Ammon's horn (tissue), 1 donor: ENCODE results near the gene OR6C68.
"Not testable (repeated sequence)": the region's sequence is repeated elsewhere in the genome, so short reads cannot be mapped to it uniquely, and the experiment has no call there.

Experiments
- DNase-seq: peaks from one replicate; pipeline ENCODE4 v3.0.0-alpha.2; 2016; ENCODE audit warnings: low spot score

Gene OR6C68

GRCh38 chr12:55492078-55492477, at the start of gene OR6C68:
Gene OR6C68, plus strand, starts transcription at chr12:55492378. Its CDS starts 0 bp downstream, at chr12:55492378.
- no peak for DNase-seq

DNA sequence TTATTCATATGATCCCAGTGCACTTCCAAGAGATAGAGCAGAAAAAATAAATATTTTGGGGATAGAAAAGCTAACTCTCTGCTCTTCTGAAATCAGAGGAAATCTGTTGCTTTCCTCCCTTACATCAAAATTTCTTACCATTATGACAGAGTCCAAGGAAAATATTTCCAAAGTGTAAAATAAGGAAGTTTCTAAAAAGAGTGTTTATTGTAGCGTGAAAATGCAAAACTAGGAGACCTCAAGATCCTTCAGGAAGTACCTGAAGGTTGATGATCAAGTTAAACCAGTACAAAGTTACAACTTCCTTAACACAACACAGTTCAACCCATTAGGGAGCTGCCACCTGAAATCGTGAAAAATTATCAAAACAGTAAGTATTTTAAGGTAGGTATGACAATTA, 48.4 kb upstream of the OR6C68 start, which contains the start of gene OR6C2:
Gene OR6C2 (plus strand): TSS at position 301 of the 400 bp plus-strand sequence. CDS start 8,138 bp downstream, outside the sequence.
- no peak for DNase-seq

DNA sequence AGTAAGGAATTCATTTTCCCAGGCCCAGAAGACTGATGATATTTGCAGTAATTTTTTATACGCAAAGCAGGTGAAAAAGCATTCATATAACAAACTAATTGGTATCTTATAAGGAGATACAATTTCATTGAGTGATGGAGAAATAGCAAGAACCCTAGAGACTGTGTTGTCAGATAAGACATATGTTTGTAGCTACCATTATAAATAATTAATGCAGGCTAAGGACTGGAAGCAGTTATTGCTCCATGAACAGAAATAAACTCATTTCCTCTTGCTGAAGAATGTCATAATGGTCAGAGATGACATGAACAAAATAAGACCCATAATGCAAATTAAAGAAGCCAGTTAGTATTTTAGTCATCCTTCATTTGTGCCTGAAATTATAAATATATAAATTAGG, 46.8 kb upstream of the OR6C68 start:
- no peak for DNase-seq

DNA sequence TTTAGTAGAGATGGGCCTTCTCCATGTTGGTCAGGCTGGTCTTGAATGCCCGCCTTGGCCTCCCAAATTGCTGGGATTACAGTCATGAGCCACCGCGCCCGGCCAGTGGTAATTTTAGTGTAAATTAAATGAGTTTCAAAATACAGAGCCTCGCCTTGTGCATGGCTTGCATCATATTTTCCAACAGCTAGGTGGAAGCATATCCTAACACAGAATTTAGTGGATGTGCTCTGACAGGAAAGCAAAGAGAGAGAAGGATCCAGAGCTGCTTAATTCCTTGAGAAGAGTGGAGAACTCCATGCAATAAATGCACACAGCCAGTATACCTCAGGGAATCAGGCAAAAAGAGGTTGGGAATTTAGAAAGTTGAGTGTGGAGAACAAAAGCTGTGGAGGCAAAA, 45.9 kb upstream of the OR6C68 start:
- peak; percentile 2 for DNase-seq

- no peak for DNase-seq
Observed at GRCh38 chr12:55448825-55449224, 43.4 kb upstream of the OR6C68 start.

DNA sequence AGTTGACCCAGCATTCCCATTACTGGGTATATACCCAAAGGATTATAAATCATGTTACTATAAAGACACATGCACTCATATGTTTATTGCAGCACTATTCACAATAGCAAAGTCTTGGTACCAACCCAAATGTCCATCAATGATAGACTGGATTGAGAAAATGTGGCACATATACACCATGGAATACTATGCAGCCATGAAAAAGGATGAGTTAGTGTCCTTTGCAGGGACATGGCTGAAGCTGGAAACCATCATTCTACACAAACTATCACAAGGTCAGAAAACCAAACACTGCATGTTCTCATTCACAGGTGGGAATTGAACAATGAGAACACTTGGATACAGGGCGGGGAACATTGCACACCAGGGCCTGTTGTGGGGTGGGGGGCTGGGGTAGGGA, 27.3 kb upstream of the OR6C68 start:
- DNase-seq = not testable (repeated sequence)

DNA sequence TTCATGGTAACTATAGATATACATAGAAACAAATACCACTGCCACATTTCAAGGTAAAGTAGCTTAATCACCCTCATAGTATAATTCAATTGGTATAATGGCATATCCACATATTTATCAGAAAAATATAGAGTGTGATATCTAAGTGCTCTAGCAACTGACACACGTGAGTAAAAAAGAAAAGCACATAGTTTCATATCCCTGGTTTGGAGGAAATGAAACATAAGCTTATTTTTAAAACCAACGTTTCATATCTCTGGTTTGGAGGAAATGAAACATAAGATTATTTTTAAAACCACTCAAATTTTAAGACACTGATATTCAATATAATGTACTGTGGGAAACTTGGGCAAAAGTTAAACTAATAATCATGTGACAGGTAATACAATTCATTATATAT, 24.3 kb upstream of the OR6C68 start:
- no peak for DNase-seq

DNA sequence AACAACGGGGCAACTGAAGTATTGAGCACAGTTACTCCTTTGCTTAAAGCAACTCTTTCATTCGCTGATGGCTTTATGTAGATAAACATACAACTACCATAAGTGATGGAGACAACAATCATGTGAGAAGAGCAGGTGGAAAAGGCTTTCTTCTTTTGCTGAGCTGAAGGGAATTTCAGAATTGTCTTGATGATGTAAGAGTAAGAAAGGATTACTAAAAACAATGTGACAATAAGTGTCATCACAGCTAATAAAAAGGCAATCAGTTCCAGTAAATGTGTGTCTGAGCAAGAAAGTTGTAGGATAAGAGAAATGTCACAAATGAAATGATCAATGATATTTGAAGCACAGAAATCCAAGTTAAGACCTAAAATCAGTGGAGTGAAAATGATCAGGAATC, 22.9 kb upstream of the OR6C68 start:
- DNase-seq = no peak

DNA sequence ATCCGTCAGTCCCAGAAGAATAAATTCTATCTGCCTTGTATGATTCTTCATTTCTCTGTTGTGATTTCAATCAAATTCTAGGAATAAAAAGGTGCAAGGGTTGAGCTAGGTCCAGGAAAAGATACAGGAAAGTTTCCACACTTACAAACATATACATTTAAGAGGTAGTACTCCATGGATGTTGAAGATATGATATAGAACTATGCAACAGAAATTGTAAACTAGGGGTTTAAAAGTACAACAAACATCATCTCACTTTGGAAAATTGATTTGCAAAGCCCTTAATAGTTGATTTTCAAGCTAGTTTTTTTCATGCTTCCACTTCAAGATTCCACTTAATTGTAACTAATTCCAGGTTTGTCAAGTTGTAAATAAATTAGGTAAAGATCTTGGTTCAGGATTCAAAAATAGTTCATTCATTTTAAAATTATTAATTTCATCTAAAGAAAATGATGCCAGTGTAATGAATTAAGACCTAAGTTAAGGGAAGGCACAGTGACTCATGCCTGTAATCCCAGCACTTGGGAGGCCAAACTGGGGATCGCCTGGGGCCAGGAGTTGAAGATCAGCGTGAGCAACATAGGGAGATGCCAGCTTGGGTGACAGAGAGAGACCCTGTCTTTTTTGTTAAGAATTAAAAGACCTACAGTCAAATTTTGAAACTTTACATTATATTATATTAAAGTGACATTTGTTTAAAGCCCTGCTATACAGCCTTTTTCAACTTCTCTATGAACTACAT, 21.9 kb upstream of the OR6C68 start, which contains the start of gene OR6C70:
Gene OR6C70 (minus strand): TSS at position 51 of the 742 bp plus-strand sequence. CDS start 0 bp downstream, at position 51.
- no peak for DNase-seq

DNA sequence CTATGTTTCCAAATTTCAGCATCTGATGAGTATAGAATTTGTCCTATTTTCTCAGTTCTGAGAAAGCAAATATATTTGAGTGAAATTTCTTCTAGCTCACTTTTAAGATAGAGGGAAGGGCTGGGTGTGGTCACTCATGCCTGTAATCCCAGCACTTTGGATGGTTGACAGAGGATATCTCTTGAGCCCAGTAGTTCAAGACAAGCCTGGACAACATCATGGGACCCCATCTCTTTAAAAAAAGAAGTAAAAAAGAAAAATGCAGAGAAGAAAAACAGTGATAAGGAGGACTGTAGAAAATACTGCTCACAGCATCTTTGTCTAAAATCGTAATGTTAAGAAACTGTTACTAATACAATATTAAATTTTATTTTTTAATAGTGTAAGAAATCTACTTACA, 19.9 kb upstream of the OR6C68 start:
- DNase-seq = no peak

DNA sequence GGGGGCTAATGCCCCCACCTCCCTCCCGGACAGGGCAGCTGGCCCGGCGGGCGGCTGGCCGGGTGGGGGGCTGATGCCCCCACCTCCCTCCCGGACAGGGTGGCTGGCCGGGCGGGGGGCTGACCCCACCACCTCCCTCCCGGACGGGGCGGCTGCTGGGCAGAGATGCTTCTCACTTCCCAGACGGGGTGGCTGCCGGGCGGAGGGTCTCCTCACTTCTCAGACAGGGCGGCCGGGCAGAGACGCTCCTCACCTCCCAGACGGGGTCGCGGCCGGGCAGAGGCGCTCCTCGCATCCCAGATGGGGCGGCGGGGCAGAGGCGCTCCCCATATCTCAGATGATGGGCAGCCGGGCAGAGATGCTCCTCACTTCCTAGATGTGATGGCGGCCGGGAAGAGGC, 13.0 kb upstream of the OR6C68 start:
- DNase-seq = not testable (repeated sequence)

GRCh38 chr12:55484284-55484683, 7.9 kb upstream of the OR6C68 start:
- not testable (repeated sequence) for DNase-seq

DNA sequence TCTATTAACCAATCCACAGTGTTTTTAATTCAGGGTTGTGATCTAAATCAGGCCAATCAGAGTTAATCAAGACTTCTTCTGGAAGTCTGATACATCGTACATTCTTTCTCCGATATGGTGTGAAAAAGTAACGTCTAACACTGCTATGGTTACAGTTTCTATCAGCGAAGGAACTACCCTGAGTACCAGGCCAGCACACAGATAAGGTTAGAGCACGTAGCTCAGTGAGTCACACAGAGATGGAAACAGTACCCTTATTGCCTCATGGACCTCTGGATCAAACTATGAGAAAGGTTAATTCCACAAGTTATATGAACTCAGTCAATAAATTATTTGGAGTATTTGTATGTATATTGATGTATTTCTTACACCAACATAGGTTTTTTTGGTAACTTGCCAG, 3.3 kb downstream of the OR6C68 start:
- DNase-seq = no peak

DNA sequence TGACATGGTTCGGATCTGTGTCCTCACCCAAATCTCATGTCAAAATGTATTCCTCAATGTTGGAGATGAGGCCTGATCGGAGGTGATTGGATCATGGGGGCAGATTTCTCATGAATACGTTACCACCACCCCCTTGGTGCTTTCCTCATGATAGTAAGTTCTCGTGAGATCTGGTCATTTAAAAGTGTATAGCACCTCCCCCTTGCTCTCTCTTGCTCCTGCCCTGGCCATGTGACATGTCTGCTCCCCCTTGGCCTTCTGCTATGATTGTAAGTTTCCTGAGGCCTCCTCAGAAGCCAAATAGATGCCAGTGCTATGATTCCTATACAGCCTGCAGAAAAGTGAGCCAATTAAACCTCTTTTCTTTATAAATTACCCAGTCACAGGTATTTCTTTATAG, 7.1 kb downstream of the OR6C68 start:
- DNase-seq = no peak

DNA sequence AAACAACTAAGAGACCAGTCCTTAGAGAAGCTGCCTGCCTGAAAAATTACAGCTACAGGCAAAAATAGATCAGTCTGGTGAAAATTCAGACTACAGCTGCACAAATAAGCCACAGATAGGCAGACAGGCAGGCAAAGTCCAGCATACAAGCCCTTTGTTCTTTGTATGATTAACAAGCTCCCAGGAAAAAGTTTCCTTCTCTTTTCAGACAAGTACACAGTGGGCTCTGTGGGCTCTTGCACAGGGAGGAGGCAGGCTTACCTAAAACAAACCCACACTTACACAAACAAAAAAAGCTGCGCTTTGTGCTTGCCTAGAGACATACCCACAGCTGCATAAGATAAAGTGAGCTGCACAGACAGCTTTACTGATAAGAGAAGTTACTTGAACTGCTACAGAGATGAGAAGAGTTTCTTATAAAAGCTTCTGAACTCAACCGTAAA, 7.7 kb downstream of the OR6C68 start:
- DNase-seq = no peak

- DNase-seq = no peak
Observed at GRCh38 chr12:55501601-55502000, 9.4 kb downstream of the OR6C68 start.

DNA sequence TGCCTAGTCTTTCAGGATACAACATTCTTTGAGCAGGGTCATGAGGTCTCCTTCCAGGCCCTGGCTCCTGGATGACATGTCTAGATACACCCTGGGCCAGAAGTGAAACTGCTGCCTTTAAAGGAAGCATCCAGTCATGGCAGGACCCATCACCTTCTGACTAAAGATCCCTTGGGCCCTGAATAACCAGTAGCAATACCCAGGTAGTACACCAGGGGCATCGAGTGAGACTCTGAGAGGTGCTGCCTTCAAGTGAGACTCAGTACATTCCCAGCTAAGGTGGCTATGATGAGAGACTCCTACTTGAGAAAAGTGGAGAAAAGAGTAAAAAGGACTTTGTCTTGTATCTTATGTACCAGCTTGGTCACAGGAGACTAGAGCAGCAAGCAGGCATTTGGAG, 23.5 kb downstream of the OR6C68 start:
- no peak for DNase-seq

DNA sequence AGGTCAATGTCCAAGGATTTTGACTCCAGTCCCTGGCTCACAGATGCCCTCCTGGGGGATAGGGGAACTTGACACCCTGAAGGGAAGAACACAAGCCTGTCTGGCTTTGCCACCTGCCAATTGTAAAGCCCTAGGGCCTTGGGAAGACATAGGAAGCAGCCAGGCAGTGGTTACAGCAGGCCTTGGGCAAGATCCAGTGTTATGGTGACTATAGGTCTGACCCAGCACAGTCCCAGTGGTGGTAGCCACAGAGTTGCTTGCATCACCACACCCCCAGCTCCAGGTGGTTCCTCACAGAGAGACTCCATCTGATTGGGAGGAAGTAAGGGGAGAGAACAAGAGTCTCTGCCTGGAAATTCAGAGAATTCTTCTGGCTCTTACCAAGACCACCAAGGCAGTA, 24.2 kb downstream of the OR6C68 start:
- DNase-seq = no peak
